Right hindlimb (tissue), 1 donor: Measurements from ENCODE around the gene KRABD2.
"Not testable (repeated sequence)": the region's sequence is repeated elsewhere in the genome, so short reads cannot be mapped to it uniquely, and the experiment has no call there.

Experiments
- DNase-seq: peaks from one replicate; pipeline ENCODE4 v3.0.0-alpha.2; 2018

KRABD2 gene

GRCh38 chr17:8376271-8377067, at the start of gene KRABD2:
KRABD2 (minus strand) TSS chr17:8376704.
- peak; percentile 94 for DNase-seq

- no peak for DNase-seq
These were observed 45.1 kb upstream of the KRABD2 start for GRCh38 chr17:8421571-8421970.

GRCh38 chr17:8420041-8420934, 43.8 kb upstream of the KRABD2 start:
- DNase-seq, result peak; percentile 50

- no peak for DNase-seq
These were observed 42.8 kb upstream of the KRABD2 start for GRCh38 chr17:8419305-8419704.

DNA sequence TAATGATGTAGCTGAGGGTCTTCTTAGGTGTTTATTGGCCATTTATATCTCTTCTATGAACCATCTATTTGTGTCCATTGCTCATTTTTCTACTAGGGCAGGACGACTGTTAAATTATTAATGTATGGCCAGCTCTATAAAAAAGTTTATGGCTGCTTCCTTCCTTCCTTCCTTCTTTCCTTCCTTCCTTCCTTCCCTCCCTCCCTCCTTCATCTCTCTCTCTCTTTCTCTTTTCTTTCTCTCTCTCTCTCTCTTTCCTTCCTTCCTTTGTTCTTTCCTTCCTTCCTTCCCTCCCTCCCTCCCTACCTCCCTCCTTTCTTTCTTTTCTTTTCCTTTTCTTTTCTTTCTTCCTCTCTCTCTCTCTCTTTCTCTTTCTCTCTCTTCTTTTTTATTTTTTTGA, 42.0 kb upstream of the KRABD2 start:
- no peak for DNase-seq

DNA sequence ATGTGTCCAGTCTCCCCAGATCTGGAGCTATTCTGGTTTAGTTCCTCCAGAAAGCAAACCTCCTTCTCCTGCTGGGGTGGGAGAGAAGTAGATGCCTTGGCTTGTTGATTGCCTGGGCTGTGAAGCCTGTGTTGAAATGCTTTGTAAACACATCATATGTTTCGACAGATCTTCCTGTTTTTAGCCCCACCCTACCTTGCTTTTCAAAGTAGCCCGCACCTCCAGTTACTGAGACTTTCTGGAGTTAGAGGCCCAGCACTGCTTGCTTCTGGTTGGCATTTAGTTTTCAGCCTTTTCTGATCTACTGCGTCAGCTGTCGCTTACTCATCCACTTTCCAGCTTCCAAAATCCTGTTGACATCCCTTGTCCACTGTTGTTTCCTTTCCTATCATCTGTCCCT, 41.3 kb upstream of the KRABD2 start:
- no peak for DNase-seq

- no peak for DNase-seq
These were observed 37.4 kb upstream of the KRABD2 start for GRCh38 chr17:8413938-8414337.

GRCh38 chr17:8413328-8413727, 36.8 kb upstream of the KRABD2 start:
- DNase-seq, result no peak

GRCh38 chr17:8412089-8412488, 35.6 kb upstream of the KRABD2 start:
- no peak for DNase-seq

DNA sequence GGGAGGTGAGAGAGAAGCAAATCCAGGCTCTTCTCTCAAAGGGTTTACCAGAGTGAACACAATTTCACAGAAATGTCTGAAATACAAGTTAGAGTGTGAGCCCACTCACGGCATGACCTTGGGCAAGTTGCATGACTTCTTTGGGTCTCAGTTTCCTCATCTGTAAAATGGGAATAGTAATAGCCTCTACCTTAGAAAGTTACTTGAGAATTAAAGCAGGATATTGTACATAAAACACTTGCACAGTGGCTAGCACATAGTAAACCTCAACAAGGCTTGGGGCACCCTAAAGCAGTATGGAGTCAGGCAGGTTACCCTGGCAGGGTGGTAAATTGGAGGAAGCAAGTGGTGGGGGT, 34.4 kb upstream of the KRABD2 start:
- DNase-seq, result no peak

DNA sequence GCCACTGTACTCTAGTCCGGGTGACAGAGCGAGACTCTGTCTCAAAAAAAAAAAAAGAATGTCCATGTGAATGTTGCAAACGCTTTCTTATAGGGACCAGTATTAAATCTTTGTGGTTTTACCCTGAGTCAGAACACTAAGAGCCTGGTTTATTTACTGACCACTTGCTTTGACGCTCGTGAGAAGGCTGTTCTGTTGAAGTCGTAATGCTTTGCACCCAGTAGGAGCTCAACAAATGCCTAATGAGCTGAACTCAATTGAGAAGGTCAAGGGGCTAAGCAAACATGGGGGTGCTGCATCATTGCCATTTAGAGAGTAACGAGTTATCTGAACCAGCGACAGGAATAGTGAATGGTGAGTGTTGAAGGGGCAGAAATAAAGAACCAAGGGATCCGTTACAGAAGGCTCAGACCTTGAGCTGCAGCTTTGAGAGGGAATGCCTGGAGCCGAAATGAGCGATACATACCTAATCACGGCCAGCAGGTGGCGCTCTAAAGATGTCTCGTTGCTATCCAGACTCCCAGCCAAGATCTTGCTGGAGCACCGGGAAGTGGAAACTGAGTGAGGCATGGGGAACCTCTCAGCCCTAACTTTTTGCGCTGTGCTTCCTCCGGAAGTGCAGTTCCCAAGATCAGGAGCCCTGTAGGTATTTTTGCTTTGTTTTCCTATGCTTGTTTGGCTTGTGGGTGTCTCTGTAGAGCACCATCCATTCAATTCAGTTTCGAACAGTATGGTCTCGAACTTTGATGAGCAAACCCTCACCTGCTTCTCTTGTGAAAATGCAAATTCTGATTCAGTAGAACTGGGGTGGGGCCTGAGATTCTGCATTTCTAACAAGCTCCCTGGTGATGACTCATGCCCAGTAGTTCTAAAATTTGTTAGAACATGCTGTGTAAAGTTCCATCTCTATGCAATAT, 33.7 kb upstream of the KRABD2 start:
- peak; percentile 92 for DNase-seq

DNA sequence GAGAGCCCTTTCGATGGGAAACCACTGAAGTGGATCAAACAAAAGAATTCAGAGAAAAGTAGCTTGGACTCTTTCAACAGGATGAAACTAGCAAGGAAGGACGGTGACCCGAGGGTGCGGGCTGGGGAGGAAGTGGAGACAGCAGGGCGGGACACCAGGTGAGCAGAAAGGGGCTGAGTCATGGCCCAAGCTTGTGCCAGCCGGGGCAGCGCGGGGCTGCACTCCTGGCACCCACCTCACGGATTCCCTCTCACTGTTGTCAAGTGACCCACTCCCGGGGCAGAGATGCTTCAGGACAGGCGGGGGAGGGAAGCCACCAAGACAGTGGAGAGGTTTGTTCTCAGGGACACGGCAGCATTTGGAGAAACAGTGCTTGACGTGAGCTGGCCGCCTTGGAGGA, 31.9 kb upstream of the KRABD2 start:
- DNase-seq, result no peak

- DNase-seq, result no peak
These were observed 29.7 kb upstream of the KRABD2 start for GRCh38 chr17:8406174-8406573.

- DNase-seq, result no peak
These were observed 29.1 kb upstream of the KRABD2 start for GRCh38 chr17:8405499-8406016.

GRCh38 chr17:8402921-8403536, 26.5 kb upstream of the KRABD2 start:
- DNase-seq, result no peak

DNA sequence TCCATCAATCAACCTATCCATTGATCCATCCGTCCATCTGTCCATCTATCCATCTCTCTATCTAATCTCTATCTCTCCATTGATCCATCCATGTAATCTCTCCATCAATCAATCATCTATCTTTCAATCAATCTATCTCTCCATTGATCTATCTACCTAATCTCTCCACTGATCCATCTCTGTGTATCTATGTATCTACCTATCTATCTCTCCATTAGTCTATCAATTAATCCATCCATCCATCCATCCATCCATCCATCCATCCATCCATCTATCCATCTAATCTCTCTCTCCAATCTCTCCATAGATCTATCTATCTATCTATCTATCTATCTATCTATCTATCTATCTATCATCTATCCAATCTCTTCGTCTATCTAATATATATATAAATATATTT, 24.6 kb upstream of the KRABD2 start:
- no peak for DNase-seq

GRCh38 chr17:8398980-8399379, 22.5 kb upstream of the KRABD2 start:
- DNase-seq, result no peak

DNA sequence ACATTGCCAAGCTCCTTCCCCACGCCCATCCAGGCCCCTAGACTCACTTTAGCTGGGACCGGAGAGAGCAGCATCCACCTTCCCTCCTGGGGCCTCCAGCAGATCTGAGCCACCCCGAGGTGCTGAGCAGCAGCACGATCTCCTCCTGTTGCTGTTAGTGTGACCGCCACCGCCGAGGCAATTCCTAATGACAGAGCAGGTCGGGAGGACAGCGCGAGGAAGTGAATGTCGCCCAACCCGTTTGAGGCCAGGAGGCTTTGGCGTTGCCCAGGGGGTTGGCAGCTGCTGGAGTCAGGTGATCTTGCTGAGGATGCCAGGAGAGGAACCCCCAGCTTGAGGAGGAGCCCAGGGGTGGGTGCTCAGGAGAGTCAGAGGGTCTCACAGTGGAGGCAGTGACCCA, 21.1 kb upstream of the KRABD2 start, which contains the start of gene RNF222:
TSS of gene RNF222 (minus strand) at position 192 of the 400 bp plus-strand sequence. CDS start 4,366 bp downstream, outside the sequence.
- DNase-seq, result no peak

DNA sequence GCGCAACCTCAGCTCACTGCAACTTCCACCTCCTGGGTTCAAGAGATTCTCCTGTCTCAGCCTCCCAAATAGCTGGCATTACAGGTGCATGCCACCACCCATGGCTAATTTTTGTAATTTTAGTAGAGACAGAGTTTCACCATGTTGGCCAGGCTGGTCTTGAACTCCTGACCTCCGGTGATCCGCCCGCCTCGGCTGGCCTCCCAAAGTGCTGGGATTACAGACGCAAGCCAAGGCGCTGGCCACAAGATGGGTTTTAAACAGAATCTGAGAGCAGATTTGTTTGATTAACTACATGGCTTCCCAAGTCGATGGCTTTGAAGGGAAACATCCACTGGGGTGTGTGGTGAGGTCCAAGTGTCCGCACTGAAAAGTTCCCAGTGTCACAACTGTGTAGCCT, 18.0 kb upstream of the KRABD2 start:
- not testable (repeated sequence) for DNase-seq

GRCh38 chr17:8393470-8394231, 17.1 kb upstream of the KRABD2 start:
- DNase-seq, result no peak
